B cell (primary cell): Measurements from ENCODE around the gene ODAM. TPM values are rescaled to one million over a fixed set of nuclear protein-coding genes. Genes with fewer than 3 reads are reported as not detected.
"Not testable (repeated sequence)": the region's sequence is repeated elsewhere in the genome, so short reads cannot be mapped to it uniquely, and the experiment has no call there.

ENCODE experiments used
- ATAC-seq: fragments of 200-7000 bp; cut with Tn5 transposase; one replicate; pipeline ENCODE4 v1.10.0; 2021; ENCODE audit warnings: low read depth, mild to moderate bottlenecking, moderate number of reproducible peaks, moderate library complexity
- CTCF ChIA-PET: fragments of 350-600 bp; sonication (Branson Sonifier 250); formaldehyde crosslinking; loops from one replicate; lab custom pipeline; 2021; ENCODE audit warnings: antibody characterized with exemption, inconsistent platforms; lab: Charles Lee
- POLR2A ChIA-PET: fragments of 350-600 bp; sonication (Branson Sonifier 250); formaldehyde crosslinking; loops from one replicate; lab custom pipeline; 2021; ENCODE audit warnings: antibody characterized with exemption; lab: Charles Lee
- DNase-seq: peaks from one replicate; pipeline ENCODE4 v3.0.0; 2013
- H2AFZ ChIP-seq: 2 replicates; pipeline ENCODE4 v1.6.1; 2012; ENCODE audit warnings: mild to moderate bottlenecking, low read depth, low read length; ENCODE audit not compliant: insufficient read depth, poor library complexity, severe bottlenecking
- H3K27ac ChIP-seq, 2 donors: 1 replicate in 1 of 2; 2 replicates in 1 of 2; pipeline ENCODE4 v1.5.1; 2012 to 2013; ENCODE audit warnings: low read length in 2 of 2, mild to moderate bottlenecking in 2 of 2, moderate library complexity in 1 of 2
- H3K27me3 ChIP-seq, 4 experiments: fragments of 200-600 bp in 1 of 4; sonication (generic) in 1 of 4; replicated peaks in 1 of 4; 1 replicate in 2 of 4; 2 replicates in 2 of 4; pipeline versions ENCODE4 v1.6.1 to v1.7.0; 2013 to 2016; ENCODE audit warnings: low read length in 3 of 4, mild to moderate bottlenecking in 2 of 4, mixed read lengths in 1 of 4, moderate library complexity in 1 of 4; ENCODE audit not compliant: insufficient read depth in 4 of 4, control insufficient read depth in 3 of 4; ENCODE audit errors: control extremely low read depth in 1 of 4
- H3K36me3 ChIP-seq, 2 experiments: replicated peaks in 1 of 2; 1 replicate in 1 of 2; 2 replicates in 1 of 2; pipeline versions ENCODE4 v1.6.1 to v1.7.1; 2013; ENCODE audit warnings: low read length in 1 of 2; ENCODE audit not compliant: insufficient read depth in 2 of 2, control insufficient read depth in 1 of 2; ENCODE audit errors: control extremely low read depth in 1 of 2, extremely low read depth in 1 of 2
- H3K4me1 ChIP-seq, 2 donors: fragments of 200-600 bp in 1 of 2; sonication (generic) in 1 of 2; 1 replicate in 1 of 2; 2 replicates in 1 of 2; pipeline versions ENCODE4 v1.5.1 to v1.6.1; 2013 to 2017; ENCODE audit warnings: low read length in 2 of 2; ENCODE audit not compliant: control insufficient read depth in 2 of 2, insufficient read depth in 2 of 2
- H3K4me2 ChIP-seq: replicated peaks from 2 replicates; pipeline ENCODE3; 2012; ENCODE audit warnings: mild to moderate bottlenecking, low read depth, low read length; ENCODE audit not compliant: poor library complexity, severe bottlenecking
- H3K4me3 ChIP-seq, 5 experiments: fragments of 200-600 bp in 1 of 5; sonication (generic) in 1 of 5; 1 replicate in 3 of 5; 2 replicates in 2 of 5; pipeline versions ENCODE4 v1.5.1 to v1.7.0; 2011 to 2016; ENCODE audit warnings: low read length in 4 of 5, mild to moderate bottlenecking in 4 of 5, low read depth in 2 of 5, control low read depth in 1 of 5, moderate library complexity in 1 of 5; ENCODE audit not compliant: insufficient read depth in 1 of 5; ENCODE audit errors: control extremely low read depth in 1 of 5, extremely low read depth in 1 of 5
- H3K79me2 ChIP-seq: fragments of 200-600 bp; sonication (generic); one replicate; pipeline ENCODE4 v1.6.0; 2016; ENCODE audit warnings: low read length; ENCODE audit not compliant: control insufficient read depth, insufficient read depth
- H3K9ac ChIP-seq: fragments of 200-600 bp; sonication (generic); 2 replicates; pipeline ENCODE4 v1.6.1; 2017; ENCODE audit warnings: mild to moderate bottlenecking, low read length, moderate library complexity
- H3K9me3 ChIP-seq, 3 donors: one replicate each; pipeline versions ENCODE4 v1.6.1 to v1.7.1; 2013; ENCODE audit warnings: low read length in 2 of 3; ENCODE audit not compliant: control insufficient read depth in 2 of 3, insufficient read depth in 1 of 3; ENCODE audit errors: control extremely low read depth in 1 of 3
- H4K20me1 ChIP-seq: 2 replicates; pipeline ENCODE4 v1.6.0; 2012; ENCODE audit warnings: mild to moderate bottlenecking, low read length; ENCODE audit not compliant: insufficient read depth, control insufficient read depth, poor library complexity, severe bottlenecking
- H3K27ac Mint-ChIP-seq: one replicate; pipeline ENCODE4 v1.8.0; 2021; ENCODE audit warnings: mixed read lengths
- H3K27me3 Mint-ChIP-seq: one replicate; pipeline ENCODE4 v1.8.0; 2021; ENCODE audit warnings: mixed read lengths
- H3K4me1 Mint-ChIP-seq: one replicate; pipeline ENCODE4 v1.8.0; 2021; ENCODE audit warnings: mixed read lengths
- H3K4me3 Mint-ChIP-seq: one replicate; pipeline ENCODE4 v1.8.0; 2021; ENCODE audit warnings: mixed read lengths
- H3K9me3 Mint-ChIP-seq: one replicate; pipeline ENCODE4 v1.8.0; 2022; ENCODE audit warnings: mixed read lengths; ENCODE audit not compliant: insufficient read depth
- WGBS: methylation state at CpG from one replicate; pipeline ENCODE4 v1.1.5; 2013; ENCODE audit warnings: missing lambda C conversion rate; ENCODE audit not compliant: insufficient coverage; 5-methylcytosine and 5-hydroxymethylcytosine counted together
- intact Hi-C: fragments of 100-400 bp; cut with micrococcal nuclease; formaldehyde crosslinking; loops from one replicate; pipeline ENCODE4 v1.10.0; 2022
- polyA plus RNA-seq: library from polyadenylated mRNA; depleted of rRNA; stranded (reverse); fragments of >200 nt; gene quantifications from 2 replicates; pipeline ENCODE4 v1.2.3, GENCODE V29; 2012
- total RNA-seq, 2 donors: library from RNA; stranded (reverse); fragments of 120-200 nt in 1 of 2; gene quantifications; 1 replicate in 1 of 2; 2 replicates in 1 of 2; pipeline versions ENCODE4 v1.2.3 to v1.2.4, GENCODE V29; 2013 to 2022

The ODAM gene
- total and polyA plus RNA-seq, 2 donors (not counting 1 experiment from before 2014, with no cell fraction given): not detected

GRCh38 chr4:70216550-70216949 is 21.0 kb downstream of the ODAM start:
- H3K4me1 Mint-ChIP-seq, H3K79me2 ChIP-seq, CTCF ChIA-PET, H3K27me3 Mint-ChIP-seq, H4K20me1 ChIP-seq, DNase-seq, H2AFZ ChIP-seq, H3K4me1 ChIP-seq, H3K4me3 ChIP-seq, H3K27me3 ChIP-seq, H3K9me3 ChIP-seq, H3K9me3 Mint-ChIP-seq, intact Hi-C loops, H3K27ac ChIP-seq, POLR2A ChIA-PET, ATAC-seq, H3K9ac ChIP-seq, H3K27ac Mint-ChIP-seq, H3K4me3 Mint-ChIP-seq, H3K4me2 ChIP-seq, H3K36me3 ChIP-seq: not testable (repeated sequence)
- no CpG with 5 or more reads among the region's 1 CpG for WGBS

- ATAC-seq, H3K4me1 Mint-ChIP-seq, H3K79me2 ChIP-seq, H3K27ac Mint-ChIP-seq, H3K36me3 ChIP-seq, H2AFZ ChIP-seq, CTCF ChIA-PET, H3K27me3 ChIP-seq, H4K20me1 ChIP-seq, H3K9me3 Mint-ChIP-seq, H3K9ac ChIP-seq, H3K9me3 ChIP-seq, H3K27ac ChIP-seq, H3K27me3 Mint-ChIP-seq, intact Hi-C loops, H3K4me3 ChIP-seq, POLR2A ChIA-PET, DNase-seq, H3K4me3 Mint-ChIP-seq, H3K4me1 ChIP-seq, H3K4me2 ChIP-seq: not testable (repeated sequence)
- no CpG with 5 or more reads among the region's 3 CpGs for WGBS
Observed at GRCh38 chr4:70221389-70221788, 25.9 kb downstream of the ODAM start.

GRCh38 chr4:70221818-70222217 is 26.3 kb downstream of the ODAM start:
- H4K20me1 ChIP-seq, H3K9me3 ChIP-seq, H3K36me3 ChIP-seq, CTCF ChIA-PET, POLR2A ChIA-PET, H3K27ac ChIP-seq, H3K4me2 ChIP-seq, ATAC-seq, H3K27me3 Mint-ChIP-seq, intact Hi-C loops, H3K27me3 ChIP-seq, H3K4me3 Mint-ChIP-seq, DNase-seq, H3K9me3 Mint-ChIP-seq, H3K4me1 Mint-ChIP-seq, H3K27ac Mint-ChIP-seq, H3K79me2 ChIP-seq, H3K9ac ChIP-seq, H3K4me1 ChIP-seq, H3K4me3 ChIP-seq, H2AFZ ChIP-seq: not testable (repeated sequence)
